Dendritic cell treated with granulocyte-macrophage colony-stimulating factor and Interleukin-4, amounts not matched to agents 40 ng/mL and 50 ng/mL, for 4 days (primary cell): Measurements from ENCODE around the gene MTHFD1L.
"Not testable (repeated sequence)": the region's sequence is repeated elsewhere in the genome, so short reads cannot be mapped to it uniquely, and the experiment has no call there.

ENCODE experiments used
- H3K27ac Mint-ChIP-seq: one replicate; pipeline ENCODE4 v1.8.0; 2022; ENCODE audit warnings: mild to moderate bottlenecking, mixed read lengths
- H3K27me3 Mint-ChIP-seq: one replicate; pipeline ENCODE4 v1.8.0; 2022; ENCODE audit warnings: mild to moderate bottlenecking, mixed read lengths
- H3K36me3 Mint-ChIP-seq: one replicate; pipeline ENCODE4 v1.8.0; 2022; ENCODE audit warnings: low read depth, mixed read lengths
- H3K4me1 Mint-ChIP-seq: one replicate; pipeline ENCODE4 v1.8.0; 2022; ENCODE audit warnings: low read depth, mixed read lengths
- H3K4me3 Mint-ChIP-seq: one replicate; pipeline ENCODE4 v1.8.0; 2022; ENCODE audit warnings: mild to moderate bottlenecking, moderate library complexity, mixed read lengths
- H3K9me3 Mint-ChIP-seq: one replicate; pipeline ENCODE4 v1.8.0; 2022; ENCODE audit warnings: mixed read lengths
- intact Hi-C: fragments of 100-400 bp; cut with micrococcal nuclease; formaldehyde crosslinking; loops from one replicate; pipeline ENCODE4 v1.15.0; 2022

Gene MTHFD1L

GRCh38 chr6:150865406-150866146 is at the start of gene MTHFD1L:
TSS of gene MTHFD1L (plus strand) at chr6:150865702. CDS start at chr6:150865823, 121 bp downstream.
- Mint-ChIP-seq H3K27ac (peak within 1 kb of the TSS; percentile 72), H3K36me3 (no peaks in the 10 kb centered on the region), H3K27me3 (peaks cover 25% of the 10 kb centered on the region), H3K4me1 (peaks cover 31% of the 10 kb centered on the region), H3K9me3 (no peaks in the 10 kb centered on the region), H3K4me3 (peak within 1 kb of the TSS; percentile 75)
- intact Hi-C loops: no loop called here

DNA sequence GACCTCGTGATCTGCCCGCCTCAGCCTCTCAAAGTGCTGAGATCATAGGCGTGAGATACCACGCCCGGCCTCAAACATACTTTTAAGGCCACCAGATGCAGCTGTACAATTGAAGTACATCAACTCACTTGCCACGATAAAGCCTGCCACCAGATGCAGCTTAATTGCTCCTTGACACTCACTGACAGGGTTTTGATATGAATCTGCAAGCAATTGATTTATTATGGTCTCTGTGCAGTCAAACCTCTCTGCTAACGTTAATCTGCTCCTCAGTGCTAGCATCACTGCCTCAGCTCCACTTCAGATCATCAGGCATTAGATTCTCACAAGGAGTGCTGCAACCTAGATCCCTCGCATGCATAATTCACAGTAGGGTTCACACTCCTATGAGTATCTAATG is 48.9 kb upstream of the MTHFD1L start:
- intact Hi-C loops: loop anchor here (5.0 to 10.0 kb wide), 2 partner anchors 132 to 479 kb away; no protein-coding TSS in a partner anchor
- H3K27ac Mint-ChIP-seq, H3K9me3 Mint-ChIP-seq, H3K36me3 Mint-ChIP-seq, H3K4me1 Mint-ChIP-seq, H3K4me3 Mint-ChIP-seq: not testable (repeated sequence)
- peaks cover 19% of the 10 kb centered on the region for H3K27me3 Mint-ChIP-seq

DNA sequence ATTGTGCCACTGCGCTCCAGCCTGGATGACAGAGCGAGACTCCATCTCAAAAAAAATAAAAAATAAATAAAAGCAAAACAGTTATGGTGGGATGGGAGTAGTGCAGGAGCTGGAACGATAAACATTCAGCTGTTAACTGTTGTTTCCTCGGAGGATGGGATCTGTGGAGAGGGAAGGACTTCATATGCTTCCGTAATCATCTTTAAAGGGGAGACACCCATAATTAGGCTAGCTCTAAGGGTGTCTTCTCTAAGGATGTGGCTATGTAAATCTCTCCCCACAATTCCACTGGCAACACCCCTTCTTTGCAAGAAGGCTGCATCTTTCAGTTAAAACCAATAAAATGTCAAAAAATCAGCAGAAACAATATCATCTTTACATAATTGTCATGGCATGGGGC is 42.6 kb upstream of the MTHFD1L start:
- Mint-ChIP-seq H3K27ac (no peak overlapping the region), H3K36me3 (no peaks in the 10 kb centered on the region), H3K4me3 (no peak overlapping the region), H3K9me3 (no peaks in the 10 kb centered on the region), H3K27me3 (peaks cover 5% of the 10 kb centered on the region), H3K4me1 (no peaks in the 10 kb centered on the region)
- intact Hi-C loops: no loop called here

GRCh38 chr6:150826788-150827187 is 38.7 kb upstream of the MTHFD1L start:
- no peaks in the 10 kb centered on the region for H3K36me3 Mint-ChIP-seq
- peaks cover 2% of the 10 kb centered on the region for H3K27me3 Mint-ChIP-seq
- no peaks in the 10 kb centered on the region for H3K9me3 Mint-ChIP-seq
- H3K4me1 Mint-ChIP-seq: no peaks in the 10 kb centered on the region
- no peak overlapping the region for H3K27ac Mint-ChIP-seq
- H3K4me3 Mint-ChIP-seq: no peak overlapping the region
- intact Hi-C loops: no loop called here

GRCh38 chr6:150828107-150828506 is 37.4 kb upstream of the MTHFD1L start:
- H3K27me3 Mint-ChIP-seq, H3K36me3 Mint-ChIP-seq, H3K27ac Mint-ChIP-seq, H3K9me3 Mint-ChIP-seq, intact Hi-C loops, H3K4me1 Mint-ChIP-seq, H3K4me3 Mint-ChIP-seq: not testable (repeated sequence)

GRCh38 chr6:150830439-150831165 is 34.9 kb upstream of the MTHFD1L start:
- H3K4me1 Mint-ChIP-seq: no peaks in the 10 kb centered on the region
- intact Hi-C loops: no loop called here
- H3K36me3 Mint-ChIP-seq: no peaks in the 10 kb centered on the region
- H3K27me3 Mint-ChIP-seq: no peaks in the 10 kb centered on the region
- no peak overlapping the region for H3K27ac Mint-ChIP-seq
- no peaks in the 10 kb centered on the region for H3K9me3 Mint-ChIP-seq
- no peak overlapping the region for H3K4me3 Mint-ChIP-seq

GRCh38 chr6:150831577-150831976 is 33.9 kb upstream of the MTHFD1L start:
- no peaks in the 10 kb centered on the region for H3K36me3 Mint-ChIP-seq
- H3K27me3 Mint-ChIP-seq: no peaks in the 10 kb centered on the region
- no peak overlapping the region for H3K4me3 Mint-ChIP-seq
- no peak overlapping the region for H3K27ac Mint-ChIP-seq
- no peaks in the 10 kb centered on the region for H3K4me1 Mint-ChIP-seq
- intact Hi-C loops: no loop called here
- no peaks in the 10 kb centered on the region for H3K9me3 Mint-ChIP-seq

DNA sequence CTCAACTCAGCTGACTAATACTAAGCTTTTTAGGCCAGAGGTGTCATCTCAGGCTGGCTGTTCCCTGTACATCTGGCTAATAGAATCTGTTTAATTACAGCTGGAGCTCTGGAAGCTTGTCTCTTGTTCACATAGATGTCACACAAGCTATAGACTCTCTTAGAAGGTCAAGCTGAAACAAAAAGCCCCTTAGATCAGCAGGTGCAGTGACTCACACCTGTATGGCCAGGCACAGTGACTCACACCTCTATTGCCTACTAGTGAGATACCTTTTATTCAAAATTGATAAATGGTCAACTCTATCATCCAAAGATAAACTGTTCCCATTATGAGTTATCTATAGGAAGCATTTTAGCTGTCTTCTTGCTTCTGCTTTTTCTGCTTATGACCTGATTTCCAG is 29.9 kb upstream of the MTHFD1L start:
- H3K27ac Mint-ChIP-seq: no peak overlapping the region

DNA sequence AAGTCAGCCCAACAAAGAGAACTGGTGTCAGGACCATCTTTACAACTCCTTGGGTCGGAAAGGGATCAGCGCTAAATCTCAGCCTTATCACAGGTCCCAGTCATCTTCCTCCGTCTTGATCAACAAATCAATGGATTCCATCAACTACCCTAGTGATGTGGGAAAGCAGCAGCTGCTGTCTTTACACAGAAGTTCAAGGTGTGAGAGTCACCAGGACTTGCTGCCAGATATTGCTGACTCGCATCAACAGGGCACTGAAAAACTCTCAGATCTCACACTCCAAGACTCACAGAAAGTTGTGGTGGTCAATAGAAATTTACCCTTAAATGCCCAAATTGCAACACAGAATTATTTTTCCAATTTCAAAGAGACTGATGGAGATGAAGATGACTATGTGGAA is 25.3 kb upstream of the MTHFD1L start:
- Mint-ChIP-seq H3K4me3 (no peak overlapping the region), H3K4me1 (no peaks in the 10 kb centered on the region), H3K36me3 (no peaks in the 10 kb centered on the region), H3K9me3 (no peaks in the 10 kb centered on the region), H3K27ac (no peak overlapping the region), H3K27me3 (no peaks in the 10 kb centered on the region)
- intact Hi-C loops: no loop called here

More for the DNA sequence above, 29.9 kb upstream of the MTHFD1L start:
- H3K9me3 Mint-ChIP-seq: no peaks in the 10 kb centered on the region
- H3K36me3 Mint-ChIP-seq: no peaks in the 10 kb centered on the region
- H3K27me3 Mint-ChIP-seq: no peaks in the 10 kb centered on the region
- no peak overlapping the region for H3K4me3 Mint-ChIP-seq
- intact Hi-C loops: no loop called here
- no peaks in the 10 kb centered on the region for H3K4me1 Mint-ChIP-seq

DNA sequence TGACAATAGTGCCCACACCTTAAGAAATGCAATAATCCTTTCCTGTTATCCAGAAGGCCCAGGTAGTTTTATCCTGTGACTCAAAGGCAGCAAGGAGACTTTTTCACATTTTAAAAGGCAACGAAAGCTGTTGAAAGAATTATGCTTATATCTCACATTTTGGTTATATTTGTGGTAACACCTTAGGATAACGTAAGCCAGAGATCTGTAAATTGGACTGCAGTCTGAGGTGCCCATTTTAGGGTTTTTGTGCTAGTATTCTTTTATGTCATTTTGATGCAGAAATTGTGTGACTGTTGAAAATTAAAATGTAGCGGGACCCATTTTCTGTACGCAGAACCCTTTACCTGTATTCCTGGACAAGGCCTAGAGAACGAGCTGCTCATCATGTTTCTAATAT is 24.3 kb upstream of the MTHFD1L start:
- Mint-ChIP-seq H3K27me3 (no peaks in the 10 kb centered on the region), H3K27ac (no peak overlapping the region), H3K36me3 (no peaks in the 10 kb centered on the region), H3K4me3 (no peak overlapping the region), H3K9me3 (no peaks in the 10 kb centered on the region), H3K4me1 (no peaks in the 10 kb centered on the region)
- intact Hi-C loops: no loop called here

DNA sequence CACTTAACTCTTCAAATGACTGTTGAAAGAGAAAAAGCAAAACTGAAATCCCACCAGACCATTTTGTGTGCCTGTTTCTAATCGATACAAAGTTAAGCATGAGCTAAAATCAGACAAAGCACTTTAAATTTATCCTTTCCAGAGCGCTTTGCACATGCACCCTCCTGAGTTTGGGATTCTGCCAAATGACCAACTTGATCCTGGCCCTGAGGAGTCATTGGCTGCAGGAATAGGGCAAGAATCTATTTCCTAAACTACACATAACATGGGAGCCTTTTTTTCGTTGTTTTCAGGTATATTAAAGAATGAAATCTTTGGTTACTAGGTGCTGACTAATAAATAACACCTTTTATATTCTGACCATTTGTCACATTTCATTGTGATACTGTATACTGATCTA is 23.8 kb upstream of the MTHFD1L start:
- no peaks in the 10 kb centered on the region for H3K36me3 Mint-ChIP-seq
- intact Hi-C loops: no loop called here
- no peaks in the 10 kb centered on the region for H3K27me3 Mint-ChIP-seq
- no peak overlapping the region for H3K4me3 Mint-ChIP-seq
- no peaks in the 10 kb centered on the region for H3K9me3 Mint-ChIP-seq
- H3K27ac Mint-ChIP-seq: no peak overlapping the region
- H3K4me1 Mint-ChIP-seq: no peaks in the 10 kb centered on the region

- intact Hi-C loops: no loop called here
- peaks cover 8% of the 10 kb centered on the region for H3K27me3 Mint-ChIP-seq
- no peak overlapping the region for H3K27ac Mint-ChIP-seq
- H3K36me3 Mint-ChIP-seq: no peaks in the 10 kb centered on the region
- no peaks in the 10 kb centered on the region for H3K4me1 Mint-ChIP-seq
- H3K4me3 Mint-ChIP-seq: no peak overlapping the region
- no peaks in the 10 kb centered on the region for H3K9me3 Mint-ChIP-seq
Measured at GRCh38 chr6:150844371-150844770, 21.1 kb upstream of the MTHFD1L start.

GRCh38 chr6:150846641-150847040 is 18.9 kb upstream of the MTHFD1L start:
- H3K4me1 Mint-ChIP-seq: no peaks in the 10 kb centered on the region
- H3K36me3 Mint-ChIP-seq: no peaks in the 10 kb centered on the region
- peaks cover 8% of the 10 kb centered on the region for H3K27me3 Mint-ChIP-seq
- intact Hi-C loops: no loop called here
- no peak overlapping the region for H3K27ac Mint-ChIP-seq
- no peak overlapping the region for H3K4me3 Mint-ChIP-seq
- H3K9me3 Mint-ChIP-seq: no peaks in the 10 kb centered on the region

DNA sequence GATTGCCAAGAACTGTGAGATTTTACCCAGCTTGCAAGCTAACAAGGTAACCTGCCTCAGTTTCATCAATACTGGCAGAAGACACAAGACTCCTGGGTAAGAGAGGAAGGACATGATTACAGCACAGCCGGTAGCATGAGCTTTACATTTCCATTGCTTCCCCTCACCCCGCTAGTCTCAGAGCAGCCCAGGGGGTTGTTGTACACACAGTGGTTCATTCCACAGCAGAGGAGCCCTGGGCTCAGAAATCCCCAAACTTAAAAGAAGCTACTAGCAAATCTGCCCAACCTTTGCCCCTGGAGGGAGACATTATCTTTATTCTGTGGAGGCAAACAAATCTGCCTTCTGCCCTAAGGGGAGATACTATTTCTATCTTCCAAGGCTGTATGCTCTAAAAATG is 17.1 kb upstream of the MTHFD1L start:
- Mint-ChIP-seq H3K27me3 (peaks cover 8% of the 10 kb centered on the region), H3K9me3 (no peaks in the 10 kb centered on the region), H3K27ac (no peak overlapping the region), H3K36me3 (no peaks in the 10 kb centered on the region), H3K4me1 (no peaks in the 10 kb centered on the region), H3K4me3 (no peak overlapping the region)
- intact Hi-C loops: no loop called here

- H3K9me3 Mint-ChIP-seq, H3K4me3 Mint-ChIP-seq, intact Hi-C loops, H3K27me3 Mint-ChIP-seq, H3K27ac Mint-ChIP-seq, H3K4me1 Mint-ChIP-seq, H3K36me3 Mint-ChIP-seq: not testable (repeated sequence)
Measured at GRCh38 chr6:150854392-150854791, 11.1 kb upstream of the MTHFD1L start.
